HG03565 (cell line): ENCODE measurements around the gene ZBED1.
"Not testable (repeated sequence)": the region's sequence is repeated elsewhere in the genome, so short reads cannot be mapped to it uniquely, and the experiment has no call there.

Experiments used
- ATAC-seq: cut with Tn5 transposase; IDR thresholded peaks from one replicate; pipeline ENCODE4 v1.9.1; 2021; ENCODE audit warnings: mild to moderate bottlenecking, moderate library complexity; ENCODE audit not compliant: unreplicated experiment

Gene ZBED1

GRCh38 chrX:2520539-2520938 lies 19.8 kb upstream of the ZBED1 start:
- ATAC-seq: no peak

GRCh38 chrX:2519638-2520037 lies 18.9 kb upstream of the ZBED1 start:
- ATAC-seq: not testable (repeated sequence)

GRCh38 chrX:2517055-2517454 lies 16.3 kb upstream of the ZBED1 start:
- no peak for ATAC-seq

GRCh38 chrX:2516623-2517022 lies 15.8 kb upstream of the ZBED1 start:
- peak; percentile 53 for ATAC-seq

- ATAC-seq: no peak
Measured at GRCh38 chrX:2514131-2514530, 13.4 kb upstream of the ZBED1 start.

- no peak for ATAC-seq
Measured at GRCh38 chrX:2513121-2513664, 12.4 kb upstream of the ZBED1 start.

- ATAC-seq: no peak
Measured at GRCh38 chrX:2512501-2512900, 11.7 kb upstream of the ZBED1 start.

- no peak for ATAC-seq
Measured at GRCh38 chrX:2511326-2511725, 10.6 kb upstream of the ZBED1 start.

- ATAC-seq: no peak
Measured at GRCh38 chrX:2508648-2509335, 8.0 kb upstream of the ZBED1 start.

- ATAC-seq: no peak
Measured at GRCh38 chrX:2507904-2508627, 7.3 kb upstream of the ZBED1 start.

- no peak for ATAC-seq
Measured at GRCh38 chrX:2507196-2507595, 6.4 kb upstream of the ZBED1 start.

GRCh38 chrX:2505341-2505740 lies 4.6 kb upstream of the ZBED1 start:
- ATAC-seq: not testable (repeated sequence)

GRCh38 chrX:2504706-2505332 lies 4.0 kb upstream of the ZBED1 start:
- ATAC-seq: no peak

- ATAC-seq: no peak
Measured at GRCh38 chrX:2503591-2504500, 3.1 kb upstream of the ZBED1 start.

GRCh38 chrX:2502668-2503519 lies 2.1 kb upstream of the ZBED1 start:
- no peak for ATAC-seq

- no peak for ATAC-seq
Measured at GRCh38 chrX:2502120-2502667, 1.4 kb upstream of the ZBED1 start.

GRCh38 chrX:2501559-2502102 lies 855 bp upstream of the ZBED1 start:
- no peak for ATAC-seq

GRCh38 chrX:2500091-2500802 lies 529 bp downstream of the ZBED1 start:
- ATAC-seq: peak; percentile 26

- no peak for ATAC-seq
Measured at GRCh38 chrX:2499507-2499906, 1.3 kb downstream of the ZBED1 start.
